Bronchial epithelial cell (primary cell): ENCODE measurements around the gene MGRN1. TPM values are rescaled to one million over a fixed set of nuclear protein-coding genes. Genes with fewer than 3 reads are reported as not detected.
A peak's percentile ranks its signal among the peaks of the same experiment; 100 is the strongest.

ENCODE experiments used
- DNase-seq: peaks from one replicate; pipeline ENCODE4 v3.0.0-alpha.2; 2010; ENCODE audit warnings: low read depth
- FAIRE-seq: peaks from 2 replicates; lab custom pipeline; 2011; peaks lifted over from hg19 to GRCh38; lab: Jason Lieb, UNC
- H3K27me3 ChIP-seq: 2 replicates; pipeline ENCODE4 v1.5.1; 2011; ENCODE audit warnings: low read length; ENCODE audit not compliant: control insufficient read depth, insufficient read depth
- H3K36me3 ChIP-seq: 2 replicates; pipeline ENCODE4 v1.5.1; 2011; ENCODE audit warnings: low read length; ENCODE audit not compliant: control insufficient read depth, insufficient read depth
- H3K4me3 ChIP-seq: 2 replicates; pipeline ENCODE4 v1.5.1; 2011; ENCODE audit warnings: mild to moderate bottlenecking, low read depth, low read length, control low read depth
- CTCF ChIP-seq: IDR thresholded peaks from 2 replicates; pipeline ENCODE4 v1.5.1; 2011; ENCODE audit warnings: mild to moderate bottlenecking, moderate library complexity, low read length, control low read depth, inconsistent platforms; ENCODE audit not compliant: insufficient read depth, severe bottlenecking
- total RNA-seq: library from RNA; depleted of rRNA; stranded (reverse); fragments of >200 nt; gene quantifications from 2 replicates; pipeline ENCODE4 v1.2.1, GENCODE V29; 2014

MGRN1 gene
- total RNA-seq, 1 donor from 2014 or later: 6.1 TPM

GRCh38 chr16:4678596-4678995 lies 54.0 kb downstream of the MGRN1 start:
- no peak for TF ChIP-seq CTCF
- Histone ChIP-seq H3K27me3 (no peaks in the 10 kb centered on the region), H3K36me3 (peaks cover 16% of the 10 kb centered on the region), H3K4me3 (no peak overlapping the region)
- FAIRE-seq (no peak), DNase-seq (no peak)

GRCh38 chr16:4679156-4679849 lies 54.7 kb downstream of the MGRN1 start:
- Histone ChIP-seq H3K36me3 (peaks cover 19% of the 10 kb centered on the region), H3K4me3 (no peak overlapping the region)
- DNase-seq: no peak

GRCh38 chr16:4679850-4680636 lies 55.4 kb downstream of the MGRN1 start:
- FAIRE-seq: no peak
- H3K27me3 ChIP-seq: no peaks in the 10 kb centered on the region
- DNase-seq: peak; percentile 78
- H3K36me3 ChIP-seq: peaks cover 25% of the 10 kb centered on the region
- TF ChIP-seq CTCF: no peak
- peak overlapping the region; percentile 15 for H3K4me3 ChIP-seq

More at GRCh38 chr16:4679156-4679849, 54.7 kb downstream of the MGRN1 start:
- FAIRE-seq: no peak
- H3K27me3 ChIP-seq: no peaks in the 10 kb centered on the region
- no peak for TF ChIP-seq CTCF

GRCh38 chr16:4680673-4681470 lies 56.2 kb downstream of the MGRN1 start:
- Histone ChIP-seq H3K36me3 (peaks cover 26% of the 10 kb centered on the region), H3K27me3 (no peaks in the 10 kb centered on the region), H3K4me3 (peak overlapping the region; percentile 15)
- FAIRE-seq: no peak
- TF ChIP-seq CTCF: no peak
- DNase-seq: no peak

- DNase-seq (no peak), FAIRE-seq (no peak)
- Histone ChIP-seq H3K36me3 (peaks cover 25% of the 10 kb centered on the region), H3K4me3 (no peak overlapping the region), H3K27me3 (no peaks in the 10 kb centered on the region)
- no peak for TF ChIP-seq CTCF
Measured at GRCh38 chr16:4681471-4682083, 57.0 kb downstream of the MGRN1 start.
